ENCODE data around the gene MESD.

DNA sequence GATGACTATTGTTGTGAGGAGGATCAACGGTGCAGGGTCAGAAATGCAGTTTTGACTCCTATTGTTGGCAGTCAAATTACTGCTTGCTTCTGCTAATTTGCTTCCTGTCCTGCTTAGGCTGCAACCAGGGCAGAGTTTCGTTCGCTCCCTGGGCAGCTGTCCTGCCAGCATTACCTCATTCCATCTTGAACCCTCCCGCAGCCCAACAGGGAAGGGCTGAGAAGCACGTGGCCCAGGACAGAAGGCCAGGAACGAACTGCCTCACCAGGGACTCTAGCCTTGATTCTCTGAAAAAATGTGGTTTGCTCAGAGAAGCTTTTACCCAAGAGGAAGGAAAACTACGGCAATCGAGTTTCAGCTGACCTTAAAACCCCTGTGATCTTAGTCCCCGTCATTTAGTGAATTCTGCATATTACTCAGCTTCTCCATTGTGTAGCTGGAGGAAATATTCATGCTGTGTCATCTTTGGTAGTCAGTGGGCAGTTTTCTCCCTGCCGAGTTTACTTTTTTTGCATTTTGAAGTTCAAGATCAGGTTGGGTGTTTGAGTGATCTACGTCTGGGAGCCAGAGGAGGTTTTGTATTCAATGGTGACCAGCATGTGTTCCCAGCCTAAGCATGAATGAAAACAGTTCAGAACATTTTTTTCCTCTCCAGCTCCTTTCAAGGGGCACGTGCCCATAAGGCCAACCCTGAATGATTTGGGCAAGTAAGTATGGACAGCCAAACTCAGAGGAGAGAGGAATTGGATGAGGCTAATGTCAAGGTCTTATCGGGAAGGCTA, 34.1 kb upstream of the MESD start:
- TF ChIP-seq, protein P1, sequence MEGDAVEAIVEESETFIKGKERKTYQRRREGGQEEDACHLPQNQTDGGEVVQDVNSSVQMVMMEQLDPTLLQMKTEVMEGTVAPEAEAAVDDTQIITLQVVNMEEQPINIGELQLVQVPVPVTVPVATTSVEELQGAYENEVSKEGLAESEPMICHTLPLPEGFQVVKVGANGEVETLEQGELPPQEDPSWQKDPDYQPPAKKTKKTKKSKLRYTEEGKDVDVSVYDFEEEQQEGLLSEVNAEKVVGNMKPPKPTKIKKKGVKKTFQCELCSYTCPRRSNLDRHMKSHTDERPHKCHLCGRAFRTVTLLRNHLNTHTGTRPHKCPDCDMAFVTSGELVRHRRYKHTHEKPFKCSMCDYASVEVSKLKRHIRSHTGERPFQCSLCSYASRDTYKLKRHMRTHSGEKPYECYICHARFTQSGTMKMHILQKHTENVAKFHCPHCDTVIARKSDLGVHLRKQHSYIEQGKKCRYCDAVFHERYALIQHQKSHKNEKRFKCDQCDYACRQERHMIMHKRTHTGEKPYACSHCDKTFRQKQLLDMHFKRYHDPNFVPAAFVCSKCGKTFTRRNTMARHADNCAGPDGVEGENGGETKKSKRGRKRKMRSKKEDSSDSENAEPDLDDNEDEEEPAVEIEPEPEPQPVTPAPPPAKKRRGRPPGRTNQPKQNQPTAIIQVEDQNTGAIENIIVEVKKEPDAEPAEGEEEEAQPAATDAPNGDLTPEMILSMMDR (IDR thresholded peaks at IDR 0.05 in 4 of 5, conservative IDR thresholded peaks at IDR 0.05 in 1 of 5), result no peak
- peak in 1 of 2 donors; percentile 8 for TF ChIP-seq POLR2A (IDR thresholded peaks at IDR 0.05)

Data from gastrocnemius medialis (tissue), 4 donors.